Measurements from ENCODE around the gene EBNA1BP2.

Gene EBNA1BP2

DNA sequence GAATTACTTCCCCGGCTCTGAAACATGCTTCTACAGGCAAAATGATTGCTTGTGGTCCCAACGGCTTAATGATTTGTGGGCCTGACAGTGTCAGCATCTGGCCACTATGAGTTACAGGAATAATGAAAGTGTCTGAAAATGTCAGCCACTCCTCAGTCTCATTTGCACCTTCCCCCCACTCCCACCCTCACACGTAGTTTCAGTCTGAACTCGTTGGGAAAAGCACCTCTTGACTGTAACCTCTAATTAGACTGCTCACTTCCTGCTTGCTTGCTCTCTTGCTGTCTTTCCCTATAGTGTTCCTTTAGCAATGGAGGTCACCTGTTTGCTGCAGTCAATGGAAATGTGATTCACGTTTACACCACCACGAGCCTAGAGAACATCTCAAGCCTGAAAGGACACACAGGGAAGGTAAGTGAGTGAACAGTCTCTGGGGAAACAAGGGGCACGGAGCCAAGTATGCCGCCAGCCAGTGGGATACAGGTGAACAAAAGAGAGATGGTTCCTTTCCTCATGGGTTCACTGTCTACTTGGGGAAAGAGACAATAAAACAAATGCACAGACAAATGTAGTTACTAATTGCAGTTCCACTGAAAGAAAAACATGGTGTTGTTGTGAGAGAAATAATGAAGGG lies 27.1 kb upstream of the EBNA1BP2 start:
- no peak for DNase-seq (ENCODE audit: low read depth in 1 of 2, low spot score in 1 of 2)
- no peak for TF ChIP-seq JUND (IDR thresholded peaks at IDR 0.05; ENCODE audit: low read depth)
- in situ Hi-C loops (cut with HindIII; ENCODE audit: low pct_unique_long_range_greater_than_20kb, low sequenced_read_pairs): no loop called here

DNA sequence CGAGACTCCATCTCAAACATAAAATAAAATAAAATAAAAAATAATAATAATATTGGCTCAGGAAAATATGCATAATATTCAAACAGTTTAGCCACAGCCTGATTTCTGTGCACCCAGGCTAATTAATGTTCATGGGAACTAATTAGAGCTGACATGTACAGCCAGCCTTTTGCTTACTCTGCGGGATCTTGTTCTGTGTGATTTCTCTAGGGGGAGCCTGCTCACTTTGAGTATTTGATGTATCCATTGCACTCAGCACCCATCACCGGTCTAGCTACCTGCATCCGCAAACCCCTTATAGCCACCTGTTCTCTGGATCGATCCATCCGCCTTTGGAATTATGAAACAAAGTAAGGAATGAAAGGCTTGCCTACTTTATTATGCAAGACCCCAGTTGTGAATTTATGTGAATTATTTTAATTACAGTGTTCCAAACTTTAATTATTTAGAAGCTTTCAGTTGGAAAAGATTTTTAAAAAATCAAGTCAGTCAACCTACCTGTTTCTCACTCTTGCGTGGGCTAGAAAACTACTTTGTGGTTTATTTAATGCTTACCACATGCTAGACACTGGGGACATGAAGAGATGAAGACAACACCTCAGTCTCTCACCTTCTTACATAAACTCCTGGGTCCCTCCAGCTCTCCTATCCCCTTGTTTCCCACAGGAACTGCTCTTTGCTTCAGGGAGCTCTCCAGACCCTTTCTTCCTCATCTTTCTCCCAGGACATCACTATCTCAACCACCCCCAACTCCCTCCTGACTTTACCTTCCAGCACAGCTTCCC lies 25.4 kb upstream of the EBNA1BP2 start:
- in situ Hi-C loops (cut with HindIII; ENCODE audit: low pct_unique_long_range_greater_than_20kb, low sequenced_read_pairs): no loop called here
- DNase-seq (ENCODE audit: low read depth in 1 of 2, low spot score in 1 of 2): peak in 1 of 2 experiments; percentile 8
- TF ChIP-seq JUND (IDR thresholded peaks at IDR 0.05; ENCODE audit: low read depth): no peak

DNA sequence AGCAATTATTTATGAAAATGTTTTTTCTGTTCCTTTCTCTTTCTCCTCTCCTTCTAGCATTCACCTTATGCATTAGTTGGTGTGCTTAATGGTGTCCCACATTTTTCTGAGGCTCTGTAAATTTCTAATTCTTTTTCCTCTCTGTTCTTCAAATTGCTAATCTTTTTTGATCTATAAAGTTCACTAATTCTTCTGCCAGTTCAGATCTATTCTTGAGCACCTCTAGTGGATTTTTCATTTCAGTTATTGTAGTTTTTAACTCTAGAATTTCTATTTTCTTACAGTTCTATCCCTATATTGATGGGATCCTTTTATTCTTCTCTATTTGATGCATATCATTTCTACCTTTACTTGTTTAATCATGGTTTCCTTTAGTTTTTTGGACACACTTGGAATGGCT lies 22.4 kb upstream of the EBNA1BP2 start:
- DNase-seq (ENCODE audit: low read depth in 1 of 2, low spot score in 1 of 2): no peak
- in situ Hi-C loops (cut with HindIII; ENCODE audit: low pct_unique_long_range_greater_than_20kb, low sequenced_read_pairs): no loop called here
- TF ChIP-seq JUND (IDR thresholded peaks at IDR 0.05; ENCODE audit: low read depth): no peak

GRCh38 chr1:43188106-43188505 lies 16.0 kb upstream of the EBNA1BP2 start:
- in situ Hi-C loops (cut with HindIII; ENCODE audit: low pct_unique_long_range_greater_than_20kb, low sequenced_read_pairs): no loop called here
- no peak for TF ChIP-seq JUND (IDR thresholded peaks at IDR 0.05; ENCODE audit: low read depth)
- no peak for DNase-seq (ENCODE audit: low read depth in 1 of 2, low spot score in 1 of 2)

DNA sequence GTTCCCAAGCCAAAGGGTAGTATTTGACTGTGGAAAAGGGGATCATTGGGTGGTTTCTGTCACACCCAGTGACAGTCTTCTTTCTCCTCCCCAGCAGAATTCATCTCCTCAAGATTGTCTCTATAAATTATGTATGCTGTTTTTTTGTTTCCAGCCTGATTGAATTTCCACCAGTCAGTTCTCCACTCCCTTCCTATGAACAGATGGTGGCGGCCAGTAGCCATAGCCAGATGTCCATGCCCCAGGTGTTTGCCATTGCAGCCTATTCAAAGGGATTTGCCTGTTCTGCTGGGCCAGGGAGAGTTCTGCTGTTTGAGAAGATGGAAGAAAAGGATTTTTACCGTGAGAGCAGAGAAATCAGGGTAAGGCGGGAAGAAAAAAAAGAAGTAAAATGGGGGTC lies 12.9 kb upstream of the EBNA1BP2 start:
- no peak for TF ChIP-seq JUND (IDR thresholded peaks at IDR 0.05; ENCODE audit: low read depth)
- no peak for DNase-seq (ENCODE audit: low read depth in 1 of 2, low spot score in 1 of 2)
- in situ Hi-C loops (cut with HindIII; ENCODE audit: low pct_unique_long_range_greater_than_20kb, low sequenced_read_pairs): no loop called here

- TF ChIP-seq JUND (IDR thresholded peaks at IDR 0.05; ENCODE audit: low read depth): no peak
- no peak for DNase-seq (ENCODE audit: low read depth in 1 of 2, low spot score in 1 of 2)
- in situ Hi-C loops (cut with HindIII; ENCODE audit: low pct_unique_long_range_greater_than_20kb, low sequenced_read_pairs): no loop called here
These were observed 12.3 kb upstream of the EBNA1BP2 start for GRCh38 chr1:43184388-43184787.

DNA sequence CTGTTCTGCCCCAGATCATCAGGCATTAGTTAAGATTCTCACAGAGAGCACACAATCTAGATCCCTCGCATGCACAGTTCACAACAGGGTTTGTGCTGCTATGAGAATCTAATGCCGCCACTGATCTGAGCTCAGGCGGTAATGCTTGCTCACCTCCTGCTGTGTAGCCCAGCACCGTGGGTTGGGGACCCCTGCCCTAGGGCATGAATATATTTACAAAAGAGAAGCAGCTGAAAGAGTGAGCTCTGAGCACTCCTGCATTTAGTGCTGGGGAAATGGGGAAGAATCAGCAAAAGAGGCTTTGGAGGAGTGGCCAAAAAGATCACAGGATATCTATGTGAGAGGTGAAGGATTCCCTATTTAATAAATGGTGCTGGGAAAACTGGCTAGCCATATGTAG lies 5.6 kb upstream of the EBNA1BP2 start:
- in situ Hi-C loops (cut with HindIII; ENCODE audit: low pct_unique_long_range_greater_than_20kb, low sequenced_read_pairs): no loop called here
- no peak for TF ChIP-seq JUND (IDR thresholded peaks at IDR 0.05; ENCODE audit: low read depth)
- no peak for DNase-seq (ENCODE audit: low read depth in 1 of 2, low spot score in 1 of 2)

DNA sequence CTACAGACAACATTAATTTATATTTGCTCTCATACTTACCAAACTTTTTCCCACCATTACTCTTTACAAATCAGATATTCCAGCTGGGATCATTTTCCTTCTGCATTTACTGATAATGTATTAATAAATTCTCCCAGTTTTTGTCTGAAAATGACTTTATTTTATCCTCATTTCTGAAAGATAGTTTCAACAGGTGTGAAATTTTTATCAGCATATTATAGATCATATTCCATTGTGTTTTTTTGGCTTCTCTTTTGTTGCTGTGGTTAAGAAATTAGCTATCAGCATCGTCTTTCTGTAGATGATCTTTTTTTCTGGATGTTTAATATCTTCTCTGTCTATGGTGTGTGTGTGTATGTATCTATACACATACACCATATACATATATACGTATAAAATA lies 2.8 kb upstream of the EBNA1BP2 start:
- DNase-seq (ENCODE audit: low read depth in 1 of 2, low spot score in 1 of 2): no peak
- no peak for TF ChIP-seq JUND (IDR thresholded peaks at IDR 0.05; ENCODE audit: low read depth)
- in situ Hi-C loops (cut with HindIII; ENCODE audit: low pct_unique_long_range_greater_than_20kb, low sequenced_read_pairs): no loop called here

- in situ Hi-C loops (cut with HindIII; ENCODE audit: low pct_unique_long_range_greater_than_20kb, low sequenced_read_pairs): no loop called here
- DNase-seq (ENCODE audit: low read depth in 1 of 2, low spot score in 1 of 2): peak; percentile 62 to 90
- TF ChIP-seq JUND (IDR thresholded peaks at IDR 0.05; ENCODE audit: low read depth): no peak
These were observed 460 bp upstream of the EBNA1BP2 start for GRCh38 chr1:43172527-43172972.

DNA sequence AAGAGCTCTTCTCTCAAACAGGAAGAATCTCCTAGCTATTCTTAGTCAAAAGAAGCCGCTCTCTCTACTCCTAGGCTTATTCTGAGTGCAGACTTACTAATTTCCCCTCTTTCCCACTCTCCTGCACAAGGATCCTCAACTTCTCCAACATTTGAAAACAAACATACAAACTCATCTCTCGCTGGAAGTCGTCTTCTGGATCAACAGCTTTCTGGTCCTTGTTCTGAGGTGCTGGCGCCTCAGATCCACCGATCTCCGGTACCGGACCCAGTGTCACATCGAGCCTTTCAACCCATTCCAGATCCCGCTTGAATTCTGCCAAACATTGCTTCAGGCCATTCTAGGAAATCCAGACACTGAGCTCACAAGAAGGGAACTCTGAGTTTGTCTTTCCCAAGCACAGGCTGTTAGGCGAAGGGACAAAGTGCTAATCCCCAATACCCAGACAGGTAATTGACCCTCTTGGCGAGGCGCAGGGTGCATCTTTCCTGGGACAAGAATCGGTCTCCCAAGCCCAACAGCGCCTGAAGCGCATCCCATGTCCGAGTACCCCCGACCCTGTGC lies 696 bp downstream of the EBNA1BP2 start:
- in situ Hi-C loops (cut with HindIII; ENCODE audit: low pct_unique_long_range_greater_than_20kb, low sequenced_read_pairs): no loop called here
- no peak for TF ChIP-seq JUND (IDR thresholded peaks at IDR 0.05; ENCODE audit: low read depth)
- no peak for DNase-seq (ENCODE audit: low read depth in 1 of 2, low spot score in 1 of 2)

DNA sequence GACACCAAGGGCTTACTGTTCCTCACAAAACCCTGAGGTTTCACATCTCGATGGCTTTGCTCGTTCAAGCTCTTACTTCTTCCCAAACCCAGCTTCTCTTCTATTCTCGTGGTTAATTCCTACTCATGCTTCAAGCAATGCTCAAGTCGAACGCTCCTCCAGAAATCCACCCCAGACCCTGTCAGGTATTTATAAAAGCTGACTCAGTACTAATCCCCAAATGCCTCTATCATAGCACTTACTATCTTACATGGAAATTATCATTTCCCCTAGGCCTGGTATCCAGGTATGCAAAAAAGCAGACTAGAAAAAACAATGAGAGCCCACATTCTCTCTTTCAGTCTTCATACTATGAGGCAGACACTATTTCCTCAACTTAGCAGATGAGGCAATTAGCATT lies 6.3 kb downstream of the EBNA1BP2 start:
- no peak for TF ChIP-seq JUND (IDR thresholded peaks at IDR 0.05; ENCODE audit: low read depth)
- in situ Hi-C loops (cut with HindIII; ENCODE audit: low pct_unique_long_range_greater_than_20kb, low sequenced_read_pairs): no loop called here
- no peak for DNase-seq (ENCODE audit: low read depth in 1 of 2, low spot score in 1 of 2)

- no peak for DNase-seq (ENCODE audit: low read depth in 1 of 2, low spot score in 1 of 2)
- TF ChIP-seq JUND (IDR thresholded peaks at IDR 0.05; ENCODE audit: low read depth): no peak
- in situ Hi-C loops (cut with HindIII; ENCODE audit: low pct_unique_long_range_greater_than_20kb, low sequenced_read_pairs): no loop called here
These were observed 6.9 kb downstream of the EBNA1BP2 start for GRCh38 chr1:43165162-43165561.

- no peak for DNase-seq (ENCODE audit: low read depth in 1 of 2, low spot score in 1 of 2)
- no peak for TF ChIP-seq JUND (IDR thresholded peaks at IDR 0.05; ENCODE audit: low read depth)
- in situ Hi-C loops (cut with HindIII; ENCODE audit: low pct_unique_long_range_greater_than_20kb, low sequenced_read_pairs): no loop called here
These were observed 16.1 kb downstream of the EBNA1BP2 start for GRCh38 chr1:43156026-43156425.

All from T47D (cell line).